ENCODE data around the gene LRRC28.

DNA sequence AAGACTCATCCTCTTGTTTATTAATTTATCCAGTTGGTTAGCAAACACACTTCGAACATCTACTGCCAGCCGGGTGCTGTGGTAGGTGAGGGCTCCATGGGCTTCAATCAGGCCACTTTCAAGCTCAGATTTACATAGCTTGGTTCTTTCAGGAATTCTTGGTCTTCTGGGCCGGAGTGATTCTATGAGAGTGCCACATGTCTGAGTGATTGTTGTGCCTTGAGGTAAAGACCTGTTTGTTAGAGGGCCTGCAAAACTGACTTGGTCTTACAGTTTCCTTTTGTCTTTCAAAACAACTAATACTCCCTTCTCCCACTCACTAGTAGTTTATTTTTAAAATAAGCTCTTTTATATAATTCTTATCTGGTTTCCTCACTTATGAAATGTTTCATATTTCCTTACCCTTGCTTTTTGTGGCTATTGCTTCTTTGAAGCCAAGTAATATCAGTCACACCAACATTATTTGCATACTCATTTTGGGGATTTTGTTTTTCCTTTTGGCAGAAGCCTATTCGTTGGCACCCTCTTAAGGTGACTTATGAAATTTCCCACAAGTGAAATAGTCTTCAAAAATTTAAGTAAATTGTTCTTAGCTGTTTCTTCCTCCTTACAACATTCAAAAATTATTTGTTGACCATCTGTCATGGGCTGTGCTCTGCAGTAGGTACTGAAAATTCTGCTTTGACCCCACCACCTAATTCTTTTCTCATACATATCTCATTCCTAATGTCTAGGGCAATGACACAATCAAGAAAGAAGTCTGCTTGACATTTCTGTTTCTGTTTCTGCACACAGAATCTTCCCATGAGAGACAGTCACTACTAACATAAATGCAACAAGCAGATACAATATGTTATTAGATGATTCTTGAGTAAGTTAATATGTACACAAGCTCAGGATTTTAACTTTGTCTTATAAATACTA lies 120.2 kb downstream of the LRRC28 start:
- no peak for TF ChIP-seq YY1 (tag by site-specific recombination; IDR thresholded peaks at IDR 0.05)
- TF ChIP-seq, protein P1, sequence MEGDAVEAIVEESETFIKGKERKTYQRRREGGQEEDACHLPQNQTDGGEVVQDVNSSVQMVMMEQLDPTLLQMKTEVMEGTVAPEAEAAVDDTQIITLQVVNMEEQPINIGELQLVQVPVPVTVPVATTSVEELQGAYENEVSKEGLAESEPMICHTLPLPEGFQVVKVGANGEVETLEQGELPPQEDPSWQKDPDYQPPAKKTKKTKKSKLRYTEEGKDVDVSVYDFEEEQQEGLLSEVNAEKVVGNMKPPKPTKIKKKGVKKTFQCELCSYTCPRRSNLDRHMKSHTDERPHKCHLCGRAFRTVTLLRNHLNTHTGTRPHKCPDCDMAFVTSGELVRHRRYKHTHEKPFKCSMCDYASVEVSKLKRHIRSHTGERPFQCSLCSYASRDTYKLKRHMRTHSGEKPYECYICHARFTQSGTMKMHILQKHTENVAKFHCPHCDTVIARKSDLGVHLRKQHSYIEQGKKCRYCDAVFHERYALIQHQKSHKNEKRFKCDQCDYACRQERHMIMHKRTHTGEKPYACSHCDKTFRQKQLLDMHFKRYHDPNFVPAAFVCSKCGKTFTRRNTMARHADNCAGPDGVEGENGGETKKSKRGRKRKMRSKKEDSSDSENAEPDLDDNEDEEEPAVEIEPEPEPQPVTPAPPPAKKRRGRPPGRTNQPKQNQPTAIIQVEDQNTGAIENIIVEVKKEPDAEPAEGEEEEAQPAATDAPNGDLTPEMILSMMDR (tag by site-specific recombination; IDR thresholded peaks at IDR 0.05) = no peak
- TF ChIP-seq ZBTB20 (tag by site-specific recombination; IDR thresholded peaks at IDR 0.05) = no peak
- TF ChIP-seq, protein P2, sequence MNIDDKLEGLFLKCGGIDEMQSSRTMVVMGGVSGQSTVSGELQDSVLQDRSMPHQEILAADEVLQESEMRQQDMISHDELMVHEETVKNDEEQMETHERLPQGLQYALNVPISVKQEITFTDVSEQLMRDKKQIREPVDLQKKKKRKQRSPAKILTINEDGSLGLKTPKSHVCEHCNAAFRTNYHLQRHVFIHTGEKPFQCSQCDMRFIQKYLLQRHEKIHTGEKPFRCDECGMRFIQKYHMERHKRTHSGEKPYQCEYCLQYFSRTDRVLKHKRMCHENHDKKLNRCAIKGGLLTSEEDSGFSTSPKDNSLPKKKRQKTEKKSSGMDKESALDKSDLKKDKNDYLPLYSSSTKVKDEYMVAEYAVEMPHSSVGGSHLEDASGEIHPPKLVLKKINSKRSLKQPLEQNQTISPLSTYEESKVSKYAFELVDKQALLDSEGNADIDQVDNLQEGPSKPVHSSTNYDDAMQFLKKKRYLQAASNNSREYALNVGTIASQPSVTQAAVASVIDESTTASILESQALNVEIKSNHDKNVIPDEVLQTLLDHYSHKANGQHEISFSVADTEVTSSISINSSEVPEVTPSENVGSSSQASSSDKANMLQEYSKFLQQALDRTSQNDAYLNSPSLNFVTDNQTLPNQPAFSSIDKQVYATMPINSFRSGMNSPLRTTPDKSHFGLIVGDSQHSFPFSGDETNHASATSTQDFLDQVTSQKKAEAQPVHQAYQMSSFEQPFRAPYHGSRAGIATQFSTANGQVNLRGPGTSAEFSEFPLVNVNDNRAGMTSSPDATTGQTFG (tag by site-specific recombination; IDR thresholded peaks at IDR 0.05; ENCODE audit: borderline replicate concordance) = no peak
- TF ChIP-seq ZNF571 (tag by site-specific recombination; IDR thresholded peaks at IDR 0.05) = no peak
- no peak for TF ChIP-seq ZNF24 (tag by site-specific recombination; IDR thresholded peaks at IDR 0.05)
- TF ChIP-seq, protein P3, sequence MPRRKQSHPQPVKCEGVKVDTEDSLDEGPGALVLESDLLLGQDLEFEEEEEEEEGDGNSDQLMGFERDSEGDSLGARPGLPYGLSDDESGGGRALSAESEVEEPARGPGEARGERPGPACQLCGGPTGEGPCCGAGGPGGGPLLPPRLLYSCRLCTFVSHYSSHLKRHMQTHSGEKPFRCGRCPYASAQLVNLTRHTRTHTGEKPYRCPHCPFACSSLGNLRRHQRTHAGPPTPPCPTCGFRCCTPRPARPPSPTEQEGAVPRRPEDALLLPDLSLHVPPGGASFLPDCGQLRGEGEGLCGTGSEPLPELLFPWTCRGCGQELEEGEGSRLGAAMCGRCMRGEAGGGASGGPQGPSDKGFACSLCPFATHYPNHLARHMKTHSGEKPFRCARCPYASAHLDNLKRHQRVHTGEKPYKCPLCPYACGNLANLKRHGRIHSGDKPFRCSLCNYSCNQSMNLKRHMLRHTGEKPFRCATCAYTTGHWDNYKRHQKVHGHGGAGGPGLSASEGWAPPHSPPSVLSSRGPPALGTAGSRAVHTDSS (tag by site-specific recombination; IDR thresholded peaks at IDR 0.05) = no peak
- TF ChIP-seq ZNF416 (tag by site-specific recombination; IDR thresholded peaks at IDR 0.05) = no peak
- TF ChIP-seq ZNF121 (tag by site-specific recombination; IDR thresholded peaks at IDR 0.05) = no peak
- TF ChIP-seq, protein P4, sequence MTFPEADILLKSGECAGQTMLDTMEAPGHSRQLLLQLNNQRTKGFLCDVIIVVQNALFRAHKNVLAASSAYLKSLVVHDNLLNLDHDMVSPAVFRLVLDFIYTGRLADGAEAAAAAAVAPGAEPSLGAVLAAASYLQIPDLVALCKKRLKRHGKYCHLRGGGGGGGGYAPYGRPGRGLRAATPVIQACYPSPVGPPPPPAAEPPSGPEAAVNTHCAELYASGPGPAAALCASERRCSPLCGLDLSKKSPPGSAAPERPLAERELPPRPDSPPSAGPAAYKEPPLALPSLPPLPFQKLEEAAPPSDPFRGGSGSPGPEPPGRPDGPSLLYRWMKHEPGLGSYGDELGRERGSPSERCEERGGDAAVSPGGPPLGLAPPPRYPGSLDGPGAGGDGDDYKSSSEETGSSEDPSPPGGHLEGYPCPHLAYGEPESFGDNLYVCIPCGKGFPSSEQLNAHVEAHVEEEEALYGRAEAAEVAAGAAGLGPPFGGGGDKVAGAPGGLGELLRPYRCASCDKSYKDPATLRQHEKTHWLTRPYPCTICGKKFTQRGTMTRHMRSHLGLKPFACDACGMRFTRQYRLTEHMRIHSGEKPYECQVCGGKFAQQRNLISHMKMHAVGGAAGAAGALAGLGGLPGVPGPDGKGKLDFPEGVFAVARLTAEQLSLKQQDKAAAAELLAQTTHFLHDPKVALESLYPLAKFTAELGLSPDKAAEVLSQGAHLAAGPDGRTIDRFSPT (tag by site-specific recombination; IDR thresholded peaks at IDR 0.05) = no peak
- TF ChIP-seq TCF7L2 (IDR thresholded peaks at IDR 0.05; ENCODE audit: borderline replicate concordance, low read depth, low read length) = no peak
- TF ChIP-seq, protein P5, sequence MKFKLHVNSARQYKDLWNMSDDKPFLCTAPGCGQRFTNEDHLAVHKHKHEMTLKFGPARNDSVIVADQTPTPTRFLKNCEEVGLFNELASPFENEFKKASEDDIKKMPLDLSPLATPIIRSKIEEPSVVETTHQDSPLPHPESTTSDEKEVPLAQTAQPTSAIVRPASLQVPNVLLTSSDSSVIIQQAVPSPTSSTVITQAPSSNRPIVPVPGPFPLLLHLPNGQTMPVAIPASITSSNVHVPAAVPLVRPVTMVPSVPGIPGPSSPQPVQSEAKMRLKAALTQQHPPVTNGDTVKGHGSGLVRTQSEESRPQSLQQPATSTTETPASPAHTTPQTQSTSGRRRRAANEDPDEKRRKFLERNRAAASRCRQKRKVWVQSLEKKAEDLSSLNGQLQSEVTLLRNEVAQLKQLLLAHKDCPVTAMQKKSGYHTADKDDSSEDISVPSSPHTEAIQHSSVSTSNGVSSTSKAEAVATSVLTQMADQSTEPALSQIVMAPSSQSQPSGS (tag by site-specific recombination; IDR thresholded peaks at IDR 0.05; ENCODE audit: low read depth) = no peak
- TF ChIP-seq SP7 (tag by site-specific recombination; IDR thresholded peaks at IDR 0.05) = no peak
- TF ChIP-seq REPIN1 (tag by site-specific recombination; IDR thresholded peaks at IDR 0.05; ENCODE audit: low read depth) = no peak
